IMR-90 (cell line): Measurements from ENCODE around the gene TNPO2. TPM values are rescaled to one million over a fixed set of nuclear protein-coding genes. Genes with fewer than 3 reads are reported as not detected.

Source experiments
- ATAC-seq: fragments of 200-7000 bp; cut with Tn5 transposase; 2 replicates; pipeline ENCODE4 v1.9.1; 2020; ENCODE audit warnings: low read depth, mild to moderate bottlenecking, moderate library complexity
- BruUV-seq: library from RNA; stranded (reverse); fragments of 400-500 nt; replicated peaks from 2 replicates; lab custom pipeline; 2021; lab: Mats Ljungman, UMichigan
- CTCF ChIA-PET: fragments of 300-600 bp; formaldehyde crosslinking; extraction: SDS; loops from one replicate; lab custom pipeline; 2021; ENCODE audit warnings: antibody characterized with exemption; lab: Yijun Ruan, JAX
- POLR2A ChIA-PET: fragments of 300-600 bp; sonication (Branson Sonifier 250); formaldehyde crosslinking; loops from one replicate; lab custom pipeline; 2022; ENCODE audit warnings: antibody characterized with exemption; ENCODE audit not compliant: unreplicated experiment; lab: Charles Lee
- DNase-seq: peaks from one replicate; pipeline ENCODE4 v3.0.0; 2013
- H2AFZ ChIP-seq: replicated peaks from 2 replicates; pipeline ENCODE3; 2013; ENCODE audit warnings: low read length, mild to moderate bottlenecking; ENCODE audit not compliant: poor library complexity
- H2AK5ac ChIP-seq: 2 replicates; pipeline ENCODE4 v1.6.1; 2013; ENCODE audit warnings: low read depth, low read length, inconsistent platforms
- H2AK9ac ChIP-seq: replicated peaks from 2 replicates; pipeline ENCODE3; 2013; ENCODE audit warnings: mild to moderate bottlenecking, low read depth, low read length, moderate library complexity; ENCODE audit not compliant: poor library complexity
- H2BK120ac ChIP-seq: 2 replicates; pipeline ENCODE4 v1.6.1; 2013; ENCODE audit warnings: low read depth, low read length, inconsistent platforms
- H2BK15ac ChIP-seq: 3 replicates; pipeline ENCODE4 v1.6.1; 2013; ENCODE audit warnings: low read depth, low read length, inconsistent platforms
- H2BK20ac ChIP-seq: 2 replicates; pipeline ENCODE4 v1.6.1; 2013; ENCODE audit warnings: low read depth, mild to moderate bottlenecking, inconsistent platforms, low read length, moderate library complexity
- H2BK5ac ChIP-seq: 2 replicates; pipeline ENCODE4 v1.6.1; 2013; ENCODE audit warnings: mild to moderate bottlenecking, low read depth, low read length, inconsistent platforms; ENCODE audit not compliant: poor library complexity, severe bottlenecking
- H3K14ac ChIP-seq: replicated peaks from 2 replicates; pipeline ENCODE4 v1.6.1; 2013; ENCODE audit warnings: low read depth, low read length, inconsistent platforms
- H3K18ac ChIP-seq: 2 replicates; pipeline ENCODE4 v1.6.1; 2013; ENCODE audit warnings: low read depth, low read length, control low read depth
- H3K23ac ChIP-seq: 2 replicates; pipeline ENCODE4 v1.6.1; 2013; ENCODE audit warnings: low read depth, low read length, inconsistent platforms
- H3K27ac ChIP-seq: 2 replicates; pipeline ENCODE4 v1.5.1; 2013; ENCODE audit warnings: mild to moderate bottlenecking, control low read depth, low read length; ENCODE audit not compliant: insufficient read depth
- H3K27me3 ChIP-seq: 2 replicates; pipeline ENCODE4 v1.6.1; 2013; ENCODE audit warnings: low read length; ENCODE audit not compliant: control insufficient read depth, insufficient read depth
- H3K36me3 ChIP-seq: 2 replicates; pipeline ENCODE4 v1.6.1; 2013; ENCODE audit warnings: low read length, mixed read lengths; ENCODE audit not compliant: control insufficient read depth, insufficient read depth
- H3K4ac ChIP-seq: 2 replicates; pipeline ENCODE4 v1.6.1; 2013; ENCODE audit warnings: low read depth, low read length, inconsistent platforms
- H3K4me1 ChIP-seq: 2 replicates; pipeline ENCODE4 v1.6.1; 2013; ENCODE audit warnings: low read length, mixed read lengths; ENCODE audit not compliant: control insufficient read depth, insufficient read depth
- H3K4me2 ChIP-seq: 2 replicates; pipeline ENCODE4 v1.6.1; 2013; ENCODE audit warnings: low read depth, mild to moderate bottlenecking, control low read depth, low read length, moderate library complexity
- H3K4me3 ChIP-seq: 2 replicates; pipeline ENCODE4 v1.5.1; 2013; ENCODE audit warnings: low read depth, mild to moderate bottlenecking, control low read depth, low read length, moderate library complexity; ENCODE audit not compliant: insufficient read depth
- H3K56ac ChIP-seq: 2 replicates; pipeline ENCODE4 v1.6.1; 2013; ENCODE audit warnings: low read length, inconsistent platforms; ENCODE audit not compliant: insufficient read depth; ENCODE audit errors: extremely low read depth
- H3K79me1 ChIP-seq, 2 experiments: 2 replicates each; pipeline ENCODE4 v1.6.1; 2013; ENCODE audit warnings: low read length in 2 of 2, inconsistent platforms in 1 of 2, low read depth in 1 of 2
- H3K9ac ChIP-seq: 2 replicates; pipeline ENCODE4 v1.6.1; 2013; ENCODE audit warnings: low read depth, low read length, control low read depth
- H3K9me1 ChIP-seq: 2 replicates; pipeline ENCODE4 v1.6.1; 2013; ENCODE audit warnings: low read length, inconsistent platforms; ENCODE audit not compliant: insufficient read depth
- H3K9me3 ChIP-seq: 2 replicates; pipeline ENCODE4 v1.6.1; 2013; ENCODE audit warnings: low read length; ENCODE audit not compliant: control insufficient read depth, insufficient read depth
- H4K20me1 ChIP-seq: 2 replicates; pipeline ENCODE4 v1.6.1; 2013; ENCODE audit warnings: low read length, inconsistent platforms; ENCODE audit not compliant: insufficient read depth
- H4K5ac ChIP-seq: 2 replicates; pipeline ENCODE4 v1.6.1; 2013; ENCODE audit warnings: mild to moderate bottlenecking, low read depth, low read length, control low read depth
- H4K8ac ChIP-seq, 2 experiments: 2 replicates each; pipeline ENCODE4 v1.6.1; 2013; ENCODE audit warnings: low read depth in 2 of 2, low read length in 2 of 2, control low read depth in 1 of 2, inconsistent platforms in 1 of 2
- H4K91ac ChIP-seq: 2 replicates; pipeline ENCODE4 v1.6.1; 2013; ENCODE audit warnings: low read depth, low read length, inconsistent platforms; ENCODE audit not compliant: insufficient read depth
- BHLHE40 ChIP-seq: fragments of 150-350 bp; IDR thresholded peaks from 2 replicates; pipeline ENCODE4 v1.6.1; 2016; ENCODE audit warnings: mild to moderate bottlenecking, low read depth, low read length
- CEBPB ChIP-seq: IDR thresholded peaks from 2 replicates; pipeline ENCODE4 v1.6.1; 2012; ENCODE audit warnings: low read depth, low read length, improper control_type of control experiment
- ELK1 ChIP-seq: fragments of 150-350 bp; IDR thresholded peaks from 2 replicates; pipeline ENCODE4 v1.6.1; 2016; ENCODE audit warnings: low read depth, mild to moderate bottlenecking, low read length, moderate library complexity, borderline replicate concordance
- MAFK ChIP-seq: IDR thresholded peaks from 2 replicates; pipeline ENCODE4 v1.6.1; 2012; ENCODE audit warnings: low read depth, low read length, improper control_type of control experiment
- MAZ ChIP-seq: IDR thresholded peaks from 2 replicates; pipeline ENCODE4 v1.6.1; 2012; ENCODE audit warnings: low read depth, mild to moderate bottlenecking, low read length, improper control_type of control experiment, moderate library complexity, borderline replicate concordance
- MXI1 ChIP-seq: IDR thresholded peaks from 2 replicates; pipeline ENCODE4 v1.6.1; 2012; ENCODE audit warnings: low read depth, mild to moderate bottlenecking, low read length, moderate library complexity, borderline replicate concordance
- RFX5 ChIP-seq: IDR thresholded peaks from 2 replicates; pipeline ENCODE4 v1.8.0; 2012; ENCODE audit warnings: low read depth, mild to moderate bottlenecking, low read length, moderate library complexity
- WGBS, 2 experiments: methylation state at CpG; one replicate each; pipeline versions ENCODE4 v1.1.5 to v1.1.7; 2013; ENCODE audit warnings: missing lambda C conversion rate in 2 of 2; ENCODE audit not compliant: insufficient read length in 1 of 2; ENCODE audit errors: extremely low coverage in 2 of 2; 5-methylcytosine and 5-hydroxymethylcytosine counted together
- dilution Hi-C: fragments of 300-500 bp; cut with HindIII; formaldehyde crosslinking; loops from one replicate; pipeline ENCODE4 v1.14.3; 2018; ENCODE audit warnings: low sequenced_read_pairs; ENCODE audit not compliant: unreplicated experiment
- in situ Hi-C: fragments of 300-500 bp; cut with MboI; formaldehyde crosslinking; loops from 3 replicates; pipeline ENCODE4 v1.14.3; 2019; ENCODE audit warnings: low sequenced_read_pairs, inconsistent platforms, mixed read lengths
- intact Hi-C: fragments of 100-400 bp; cut with micrococcal nuclease; formaldehyde crosslinking; loops from 2 replicates; pipeline ENCODE4 v1.10.0; 2022
- polyA plus RNA-seq, 3 experiments: library from polyadenylated mRNA; depleted of rRNA; stranded (reverse); fragments of >200 nt; gene quantifications; 2 replicates each; pipeline ENCODE4 v1.2.3, GENCODE V29; 2012; ENCODE audit warnings: low replicate concordance in 1 of 3
- total RNA-seq: library from RNA; depleted of rRNA; stranded (reverse); fragments of >200 nt; gene quantifications from 2 replicates; pipeline ENCODE4 v1.2.3, GENCODE V29; 2012

TNPO2 gene
- total and polyA plus RNA-seq, 2 of the 4 experiments (the other 2 are of a cell fraction): 36.0 to 77.2 TPM

- no TSS peak for BruUV-seq
- H2BK15ac ChIP-seq: no peak overlapping the region
- no peak overlapping the region for H3K14ac ChIP-seq
- no peaks in the 10 kb centered on the region for H3K9me3 ChIP-seq
- H4K20me1 ChIP-seq: peaks cover 5% of the 10 kb centered on the region; the same call in 1 of the 2 replicates
- no peak overlapping the region for H3K4ac ChIP-seq
- H3K27me3 ChIP-seq: no peaks in the 10 kb centered on the region
- no peak overlapping the region for H2BK20ac ChIP-seq
- H4K8ac ChIP-seq: no peak overlapping the region
- H3K23ac ChIP-seq: no peak overlapping the region
- H2BK5ac ChIP-seq: no peak overlapping the region
- no peak for DNase-seq
- no peak overlapping the region for H3K4me3 ChIP-seq
- H3K4me2 ChIP-seq: no peak overlapping the region
- no peak overlapping the region for H3K27ac ChIP-seq
- H2BK120ac ChIP-seq: no peak overlapping the region
- H3K9ac ChIP-seq: no peak overlapping the region
- dilution Hi-C loops: no loop called here
- H2AK5ac ChIP-seq: no peak overlapping the region
- intact Hi-C loops: no loop called here
- H3K4me1 ChIP-seq: no peaks in the 10 kb centered on the region
- ChIA-PET POLR2A (interaction anchor here (1.1 kb wide), 1 partner anchor 79 kb away, joined by 10 read pairs; no protein-coding TSS in a partner anchor), CTCF (interaction anchor here (0.7 to 1.4 kb wide), 4 partner anchors 27 to 84 kb away, joined by 3 read pairs; no protein-coding TSS in a partner anchor)
- no peak overlapping the region for H4K91ac ChIP-seq
- no peaks in the 10 kb centered on the region for H3K9me1 ChIP-seq
- H3K36me3 ChIP-seq: peaks cover 9% of the 10 kb centered on the region
- H3K56ac ChIP-seq: no peak overlapping the region
- in situ Hi-C loops: loop anchor here (5.0 kb wide), 1 partner anchor 38 kb away; the partner anchor contains the start of genes PRDX2 and THSD8
- H4K5ac ChIP-seq: no peak overlapping the region
- no peak overlapping the region for H2AK9ac ChIP-seq
- no peaks in the 10 kb centered on the region for H3K79me1 ChIP-seq
- 94% methylated on average over 15 of the region's 16 CpGs; no CpG with 5 or more reads in 1 of the 2 experiments for WGBS, 2 experiments
- no peak overlapping the region for H2AFZ ChIP-seq
- no peak overlapping the region for H3K18ac ChIP-seq
- TF ChIP-seq BHLHE40 (no peak), MAFK (no peak), RFX5 (no peak), MXI1 (no peak), ELK1 (no peak), CEBPB (no peak), MAZ (no peak)
- ATAC-seq: no peak
Observed at GRCh38 chr19:12764698-12765097, 41.0 kb upstream of the TNPO2 start.
